GM19328 (cell line): ENCODE measurements around the gene GCLM.

ENCODE experiments used
- ATAC-seq: cut with Tn5 transposase; IDR thresholded peaks from one replicate; pipeline ENCODE4 v1.9.1; 2021; ENCODE audit warnings: mild to moderate bottlenecking, moderate library complexity; ENCODE audit not compliant: unreplicated experiment

Gene GCLM

GRCh38 chr1:93847811-93848288 is 61.4 kb downstream of the GCLM start:
- ATAC-seq, result peak; percentile 13

GRCh38 chr1:93846992-93847810 is 62.0 kb downstream of the GCLM start:
- ATAC-seq, result peak; percentile 66

- ATAC-seq, result peak; percentile 46
These were observed 62.8 kb downstream of the GCLM start for GRCh38 chr1:93846206-93846991.

GRCh38 chr1:93845538-93846205 is 63.6 kb downstream of the GCLM start:
- peak; percentile 2 for ATAC-seq

- no peak for ATAC-seq
These were observed 64.8 kb downstream of the GCLM start for GRCh38 chr1:93844262-93845045.

GRCh38 chr1:93842750-93843500 is 66.3 kb downstream of the GCLM start:
- no peak for ATAC-seq

- ATAC-seq, result no peak
These were observed 67.5 kb downstream of the GCLM start for GRCh38 chr1:93841771-93842170.

- ATAC-seq, result no peak
These were observed 68.2 kb downstream of the GCLM start for GRCh38 chr1:93840956-93841482.

GRCh38 chr1:93839753-93840152 is 69.5 kb downstream of the GCLM start:
- no peak for ATAC-seq

GRCh38 chr1:93839307-93839706 is 69.9 kb downstream of the GCLM start:
- ATAC-seq, result no peak

GRCh38 chr1:93837961-93838360 is 71.3 kb downstream of the GCLM start:
- no peak for ATAC-seq
